GM18505 (cell line): Measurements from ENCODE around the gene GALNTL6.
"Not testable (repeated sequence)": the region's sequence is repeated elsewhere in the genome, so short reads cannot be mapped to it uniquely, and the experiment has no call there.

ENCODE experiments used
- ATAC-seq: cut with Tn5 transposase; IDR thresholded peaks from one replicate; pipeline ENCODE4 v1.9.1; 2021; ENCODE audit not compliant: unreplicated experiment
- POLR2A ChIP-seq: IDR thresholded peaks from 4 replicates; pipeline ENCODE4 v1.6.1; 2011; ENCODE audit warnings: borderline replicate concordance; ENCODE audit not compliant: insufficient read depth, insufficient read length; ENCODE audit errors: extremely low read depth

GALNTL6 gene

DNA sequence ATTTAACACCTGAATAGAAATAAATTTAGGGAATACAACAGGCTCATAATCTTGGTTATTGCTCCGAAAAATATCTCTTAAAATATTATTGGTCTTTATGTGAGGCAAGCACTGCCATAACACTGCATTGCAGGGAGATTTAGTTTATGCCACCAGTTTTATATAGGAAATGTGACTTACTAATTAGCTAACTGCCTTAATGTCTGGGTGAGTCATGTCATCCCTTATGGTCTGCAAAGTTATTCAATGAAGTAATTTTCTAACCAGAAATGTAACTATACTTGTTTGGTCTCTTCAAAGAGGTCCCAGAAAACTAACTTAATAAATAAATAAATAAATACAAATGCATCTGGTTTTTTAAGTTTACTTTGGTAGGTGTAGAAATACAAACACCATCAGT lies 597.2 kb downstream of the GALNTL6 start:
- ATAC-seq, result no peak
- no peak for TF ChIP-seq POLR2A

DNA sequence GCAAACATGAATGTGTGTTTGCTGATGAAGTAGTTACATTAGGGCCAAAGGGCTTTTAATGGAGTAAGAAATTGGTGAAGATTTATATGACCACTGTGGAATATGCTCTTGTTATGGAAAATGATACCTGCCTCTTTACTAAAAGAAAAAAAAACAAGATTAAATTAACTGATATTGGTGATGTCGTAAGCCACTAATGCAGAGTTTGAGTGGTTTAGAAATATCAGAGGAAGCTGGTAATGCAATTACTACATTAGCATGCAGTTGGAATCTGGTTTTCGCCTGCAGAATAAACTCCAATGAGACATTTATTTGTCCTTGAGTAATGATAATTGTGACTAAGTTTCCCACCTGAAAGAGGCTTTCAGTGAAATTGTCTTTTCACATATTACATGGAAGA lies 597.9 kb downstream of the GALNTL6 start:
- ATAC-seq, result no peak
- no peak for TF ChIP-seq POLR2A

DNA sequence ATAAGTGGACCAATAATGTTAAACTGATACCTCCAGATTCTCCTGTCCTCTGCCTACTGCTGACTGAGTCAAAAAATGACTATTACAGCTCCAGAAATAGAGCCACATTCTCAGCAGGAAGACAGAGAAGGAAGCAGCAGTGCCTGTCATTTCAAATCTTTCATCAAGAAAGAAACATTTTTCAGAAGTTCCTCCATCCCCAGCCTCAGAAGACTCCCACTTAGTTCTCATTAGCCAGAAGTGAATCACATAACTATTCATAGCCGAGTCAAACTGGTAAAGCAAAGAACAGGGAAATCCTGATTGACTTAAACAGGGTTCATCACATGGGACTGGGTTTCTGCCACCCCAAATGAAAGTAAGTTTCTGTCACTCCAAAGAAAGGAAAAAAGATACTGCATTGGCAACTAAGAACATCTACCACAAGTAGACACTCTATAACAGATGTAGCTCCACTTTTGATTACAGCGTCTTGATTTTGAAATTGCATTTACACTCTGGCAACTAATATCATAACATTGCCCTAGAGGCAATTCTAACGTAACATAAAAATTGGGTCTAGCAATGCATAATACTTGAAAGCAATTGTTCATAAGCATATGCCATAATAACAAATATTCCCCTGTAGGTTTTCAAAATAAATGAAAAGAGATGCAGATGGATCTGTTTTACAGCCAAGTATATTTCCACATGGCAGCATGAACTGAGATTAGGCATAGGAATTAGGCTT lies 599.8 kb downstream of the GALNTL6 start:
- TF ChIP-seq POLR2A, result no peak
- ATAC-seq, result no peak

DNA sequence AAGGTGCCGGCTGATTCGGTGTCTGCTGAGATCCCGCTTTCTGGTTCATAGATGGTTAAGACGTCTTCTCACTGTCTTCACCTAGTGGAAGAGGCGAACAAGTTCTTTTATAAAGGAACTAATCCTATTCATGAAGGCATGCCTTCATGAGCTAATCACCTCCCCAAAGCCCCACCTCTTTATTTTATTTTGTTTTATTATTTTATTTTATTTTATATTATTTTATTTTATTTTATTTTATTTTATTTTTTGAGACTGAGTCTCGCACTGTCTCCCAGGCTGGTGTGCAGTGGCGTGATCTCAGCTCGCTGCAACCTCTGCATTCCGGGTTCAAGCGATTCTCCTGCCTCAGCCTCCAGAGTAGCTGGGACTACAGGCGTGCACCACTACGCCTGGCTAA lies 615.8 kb downstream of the GALNTL6 start:
- ATAC-seq, result not testable (repeated sequence)

DNA sequence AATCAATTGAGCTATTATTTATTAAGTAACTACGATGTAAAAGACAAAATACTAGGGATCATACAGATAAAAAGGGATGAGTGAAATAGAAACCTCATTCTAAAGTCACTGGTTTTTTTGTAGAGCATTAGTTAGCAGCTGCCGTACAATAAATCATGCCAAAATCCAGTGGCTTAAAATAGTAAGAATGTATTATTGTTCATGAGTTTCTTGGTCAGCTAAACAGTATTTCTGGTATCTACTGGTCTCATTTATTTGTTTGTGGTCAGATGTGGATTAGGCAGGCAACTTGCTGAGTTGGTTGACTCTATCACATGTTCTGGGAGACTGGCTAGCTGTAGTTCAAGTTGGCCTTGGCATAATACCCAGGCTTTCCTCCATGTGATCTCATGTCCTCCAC lies 667.3 kb downstream of the GALNTL6 start:
- TF ChIP-seq POLR2A, result no peak
- no peak for ATAC-seq

DNA sequence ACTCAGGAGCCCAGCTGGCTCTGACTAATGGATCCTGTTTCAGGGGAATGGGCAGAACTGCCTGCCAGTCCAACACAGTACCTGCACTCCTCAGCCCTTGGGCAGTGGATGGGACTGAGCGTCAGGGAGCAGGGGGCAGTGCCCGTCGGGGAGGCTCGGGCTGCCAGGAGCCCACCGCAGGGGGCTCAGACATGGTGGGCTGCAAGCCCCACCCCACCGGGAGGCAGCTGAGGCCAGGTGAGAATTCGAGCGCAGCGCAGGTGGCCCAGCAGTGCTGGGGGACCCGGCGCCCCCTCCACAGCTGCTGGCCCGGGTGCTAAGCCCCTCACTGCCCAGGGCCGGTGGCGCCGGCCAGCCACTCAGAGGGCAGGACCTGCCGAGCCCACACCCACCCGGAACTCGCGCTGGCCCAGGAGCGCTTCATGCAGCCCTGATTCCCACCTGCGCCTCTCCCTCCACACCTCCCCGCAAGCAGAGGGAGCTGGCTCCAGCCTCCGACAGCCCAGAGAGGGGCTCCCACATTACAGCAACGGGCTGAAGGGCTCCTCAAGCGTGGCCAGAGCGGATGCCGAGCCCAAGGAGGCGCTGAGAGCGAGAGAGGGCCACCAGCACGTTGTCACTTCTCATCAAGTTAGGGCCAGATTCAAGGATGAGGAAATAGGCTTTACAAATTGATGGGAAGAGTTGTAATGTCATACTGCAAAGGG lies 668.8 kb downstream of the GALNTL6 start:
- no peak for TF ChIP-seq POLR2A
- no peak for ATAC-seq

DNA sequence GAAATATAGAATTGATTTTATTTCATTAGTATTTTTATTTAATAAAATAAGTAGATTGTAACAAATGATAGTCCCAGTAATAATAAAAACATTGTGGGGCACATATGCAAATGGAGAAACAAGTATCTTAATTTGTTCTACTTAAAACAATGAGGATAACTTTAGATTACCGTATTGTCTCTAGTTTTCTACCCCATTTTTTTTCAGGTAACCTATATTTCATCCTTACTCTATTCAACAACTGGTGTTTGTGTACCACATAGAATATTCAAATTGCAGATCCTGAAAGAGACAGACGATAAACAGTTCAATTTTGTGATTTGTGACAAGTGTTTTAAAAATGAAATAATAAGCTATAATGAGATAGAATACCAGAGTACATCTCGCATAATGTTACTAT lies 671.8 kb downstream of the GALNTL6 start:
- no peak for ATAC-seq
- no peak for TF ChIP-seq POLR2A

DNA sequence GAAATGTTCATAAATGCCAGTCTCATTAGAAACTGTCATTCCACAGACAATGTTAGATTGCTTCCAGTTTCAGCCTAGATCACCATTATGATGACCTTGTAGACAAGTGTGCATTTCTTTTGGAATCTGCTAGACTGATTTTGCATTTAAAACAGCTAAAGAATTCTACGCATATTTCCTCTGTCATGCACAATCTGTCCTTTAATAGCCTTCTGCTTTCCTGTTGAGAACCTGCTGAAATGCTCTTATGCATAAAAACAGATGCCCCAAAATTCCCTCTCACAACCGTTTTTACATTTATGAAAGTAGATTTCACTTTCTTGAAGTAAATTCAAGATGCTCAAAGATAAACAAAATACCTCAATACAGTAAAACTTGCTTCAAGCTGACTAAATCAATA lies 673.3 kb downstream of the GALNTL6 start:
- ATAC-seq, result no peak
- TF ChIP-seq POLR2A, result no peak

DNA sequence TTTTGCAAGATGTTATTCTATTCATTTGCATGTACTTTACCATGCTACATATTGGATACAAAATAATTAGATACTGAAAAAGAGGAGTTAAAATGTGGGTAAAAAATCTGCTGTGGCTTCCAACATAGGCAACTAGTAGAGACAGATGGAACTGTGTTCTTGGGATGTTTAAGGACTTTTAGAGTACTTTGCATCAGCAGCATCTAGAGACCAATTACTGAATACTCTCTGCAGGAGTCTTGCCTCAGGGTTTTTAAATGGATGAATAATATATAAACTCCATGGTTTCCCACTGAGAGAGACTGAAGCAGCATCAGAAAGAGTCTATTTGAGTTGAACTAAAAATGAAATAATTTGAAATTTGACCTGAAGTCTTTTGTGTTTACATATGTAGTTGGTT lies 676.7 kb downstream of the GALNTL6 start:
- no peak for TF ChIP-seq POLR2A
- no peak for ATAC-seq

DNA sequence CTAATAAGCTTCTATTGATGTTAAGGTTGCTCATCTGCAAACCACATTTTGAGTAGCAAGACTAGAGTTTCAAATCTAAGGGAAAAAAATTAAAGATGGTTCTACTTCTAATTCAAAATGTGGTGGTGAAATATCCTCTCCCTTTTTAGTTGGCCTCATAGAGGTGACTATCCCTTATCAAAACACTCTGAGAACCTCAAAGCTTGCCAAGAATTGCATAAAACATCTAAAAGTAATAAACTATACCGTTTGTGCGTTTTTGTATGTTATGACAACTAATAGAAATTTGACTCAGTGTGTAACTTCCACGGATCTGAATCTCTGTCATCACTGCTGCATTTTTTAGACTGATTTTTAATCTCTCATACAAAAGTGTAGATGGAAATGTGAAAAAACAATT lies 682.6 kb downstream of the GALNTL6 start:
- ATAC-seq, result no peak
- no peak for TF ChIP-seq POLR2A

DNA sequence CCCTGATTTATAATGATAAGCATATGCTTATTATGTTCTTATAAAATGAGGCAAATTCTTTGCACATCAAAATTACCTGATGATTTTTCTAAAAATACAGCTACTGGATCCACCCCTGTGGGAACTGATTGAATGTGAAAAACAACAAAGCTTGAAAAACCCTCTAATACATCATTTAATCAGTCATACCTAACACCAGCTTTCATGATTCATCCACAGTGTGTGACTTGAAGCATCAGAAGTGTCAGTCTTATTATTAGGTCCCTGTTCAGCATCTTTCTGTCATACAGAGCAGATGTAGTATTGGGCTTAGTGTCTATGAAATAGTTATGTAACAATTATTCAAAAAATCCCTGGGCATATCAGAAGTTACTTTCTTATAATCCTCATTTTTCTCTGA lies 684.1 kb downstream of the GALNTL6 start:
- no peak for TF ChIP-seq POLR2A
- ATAC-seq, result no peak

DNA sequence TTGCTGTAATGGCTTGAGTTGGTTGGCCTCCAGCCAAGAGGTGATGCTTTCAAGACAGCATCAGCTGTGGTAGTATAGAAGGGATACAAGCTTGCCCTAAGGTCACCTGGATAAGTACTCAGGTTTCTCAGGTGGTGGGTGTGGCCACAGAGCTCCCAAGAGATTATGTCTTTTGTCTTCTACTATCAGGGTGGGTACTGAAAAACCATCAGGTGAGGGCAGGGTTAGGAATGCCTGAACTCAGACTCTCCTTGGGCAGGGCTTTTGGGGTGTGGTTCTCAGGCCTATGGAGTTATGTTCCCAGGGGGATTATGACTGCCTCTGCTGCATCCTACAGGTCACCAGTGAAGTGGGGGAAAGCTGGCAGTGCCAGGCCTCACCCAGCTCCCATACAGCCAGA lies 700.8 kb downstream of the GALNTL6 start:
- no peak for TF ChIP-seq POLR2A
- no peak for ATAC-seq

DNA sequence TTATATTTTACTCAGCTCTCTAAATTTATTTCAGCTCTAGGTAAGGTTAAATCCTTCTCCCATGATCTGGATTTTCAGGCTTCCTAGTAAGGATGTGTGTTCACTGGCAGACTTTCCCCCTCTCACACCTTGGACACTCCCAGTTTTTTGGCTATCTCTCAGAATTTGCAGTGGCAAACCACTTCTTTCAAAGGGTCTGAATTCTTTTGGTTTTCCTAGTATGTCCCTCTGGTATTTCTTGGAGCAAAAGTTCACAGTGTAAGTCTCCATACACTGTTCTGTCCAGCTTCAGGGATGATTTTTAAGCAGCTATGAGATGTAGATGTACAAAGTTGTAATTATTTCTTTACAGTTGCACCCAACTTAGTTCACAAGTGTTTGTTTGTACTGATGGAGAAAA lies 701.6 kb downstream of the GALNTL6 start:
- no peak for TF ChIP-seq POLR2A
- no peak for ATAC-seq

DNA sequence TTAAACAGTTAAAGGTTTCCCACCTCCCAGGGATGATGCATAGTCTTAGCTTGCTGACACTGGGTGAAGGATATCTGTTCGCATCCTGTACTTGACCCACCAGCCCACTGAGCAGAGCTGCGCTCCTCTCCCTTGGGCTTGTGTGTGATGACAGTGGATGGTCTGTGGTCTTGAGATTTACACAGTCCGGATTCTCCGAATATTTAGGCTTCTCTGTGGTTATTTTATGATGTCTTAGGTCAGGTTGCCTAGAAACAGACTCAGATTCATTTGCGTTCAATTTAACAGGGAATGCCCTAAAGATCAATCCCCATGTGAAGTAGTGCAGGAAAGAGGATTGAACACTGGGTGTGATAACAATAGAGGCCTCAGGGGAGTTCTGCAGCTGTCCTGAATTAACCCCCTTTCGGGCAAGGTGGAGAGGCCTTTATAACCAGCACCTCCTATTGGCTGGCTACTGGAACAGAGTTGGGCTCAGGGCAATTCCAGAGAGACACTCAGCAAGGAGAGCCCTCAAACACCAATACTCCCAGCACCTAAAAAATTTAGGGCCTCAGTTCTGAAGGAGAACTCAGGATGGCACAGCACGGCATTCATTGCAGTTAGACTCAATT lies 702.2 kb downstream of the GALNTL6 start:
- no peak for TF ChIP-seq POLR2A
- no peak for ATAC-seq
